GM18505 (cell line): ENCODE results near the gene NTF3.

Experiments used
- ATAC-seq: cut with Tn5 transposase; IDR thresholded peaks from one replicate; pipeline ENCODE4 v1.9.1; 2021; ENCODE audit not compliant: unreplicated experiment
- POLR2A ChIP-seq: IDR thresholded peaks from 4 replicates; pipeline ENCODE4 v1.6.1; 2011; ENCODE audit warnings: borderline replicate concordance; ENCODE audit not compliant: insufficient read depth, insufficient read length; ENCODE audit errors: extremely low read depth

Gene NTF3

GRCh38 chr12:5455045-5455444 lies 23.1 kb downstream of the NTF3 start:
- ATAC-seq = no peak
- TF ChIP-seq POLR2A = no peak

DNA sequence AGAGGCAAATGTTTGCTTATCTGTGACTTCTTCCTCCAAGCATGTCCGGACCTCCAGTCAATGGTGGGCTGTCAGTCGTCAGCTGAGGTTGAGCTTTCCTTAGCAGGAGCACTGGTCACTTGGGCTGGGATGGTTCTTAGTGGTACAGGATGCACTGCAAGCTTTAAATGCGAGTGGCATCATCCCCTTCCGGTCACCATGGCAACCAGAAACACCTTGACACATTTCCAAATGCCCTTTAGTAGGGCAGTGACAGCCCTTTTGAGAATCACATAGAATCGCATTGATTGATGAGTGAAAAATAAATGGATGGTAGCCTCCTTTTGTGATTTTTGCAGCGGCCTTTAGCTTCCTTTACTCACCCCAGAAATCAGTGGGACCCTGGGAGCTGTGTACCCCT lies 24.1 kb downstream of the NTF3 start:
- no peak for TF ChIP-seq POLR2A
- ATAC-seq = no peak

DNA sequence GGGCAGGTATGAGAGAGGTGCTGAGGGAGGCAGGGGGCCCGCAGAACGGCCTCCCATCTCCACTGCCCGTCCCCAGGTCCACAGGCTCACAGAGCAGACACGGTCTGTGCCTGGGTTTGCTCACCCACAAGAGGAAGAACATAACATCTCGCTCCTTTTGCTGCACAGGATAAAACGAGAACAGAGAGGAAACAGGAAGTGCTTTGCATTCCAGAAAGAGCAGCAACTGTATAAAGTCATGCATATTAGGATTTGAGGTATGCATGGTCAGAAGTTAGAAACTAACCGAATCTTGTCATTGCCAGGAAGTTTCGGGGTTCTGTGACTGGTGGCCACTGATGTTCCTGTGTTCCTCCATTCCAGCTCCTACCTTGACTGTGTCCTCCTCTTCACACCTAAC lies 25.0 kb downstream of the NTF3 start:
- no peak for ATAC-seq
- TF ChIP-seq POLR2A = no peak

GRCh38 chr12:5458229-5459050 lies 26.5 kb downstream of the NTF3 start:
- no peak for TF ChIP-seq POLR2A
- ATAC-seq = no peak

GRCh38 chr12:5459051-5459782 lies 27.3 kb downstream of the NTF3 start:
- TF ChIP-seq POLR2A = no peak
- ATAC-seq = no peak

DNA sequence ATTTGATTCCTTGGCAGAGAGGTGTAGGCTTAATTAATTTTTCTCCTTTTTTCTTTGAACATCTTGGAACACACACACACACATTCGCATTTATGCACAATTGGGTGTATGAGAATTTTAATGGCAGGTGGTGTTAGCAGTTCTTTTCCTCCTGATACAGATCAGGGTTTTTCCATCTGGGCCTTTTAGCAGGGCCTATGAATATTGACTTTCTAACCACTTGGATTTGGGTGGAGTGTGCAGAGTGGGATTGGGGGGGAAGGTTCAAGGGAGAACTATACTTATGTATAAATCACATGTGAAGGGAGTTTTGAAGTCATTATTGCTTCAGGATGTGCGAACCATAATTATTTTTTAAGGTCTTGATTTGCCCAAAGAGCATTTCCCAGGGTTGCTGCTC lies 28.9 kb downstream of the NTF3 start:
- no peak for ATAC-seq
- TF ChIP-seq POLR2A = no peak

GRCh38 chr12:5461966-5462365 lies 30.1 kb downstream of the NTF3 start:
- no peak for ATAC-seq
- TF ChIP-seq POLR2A = no peak

DNA sequence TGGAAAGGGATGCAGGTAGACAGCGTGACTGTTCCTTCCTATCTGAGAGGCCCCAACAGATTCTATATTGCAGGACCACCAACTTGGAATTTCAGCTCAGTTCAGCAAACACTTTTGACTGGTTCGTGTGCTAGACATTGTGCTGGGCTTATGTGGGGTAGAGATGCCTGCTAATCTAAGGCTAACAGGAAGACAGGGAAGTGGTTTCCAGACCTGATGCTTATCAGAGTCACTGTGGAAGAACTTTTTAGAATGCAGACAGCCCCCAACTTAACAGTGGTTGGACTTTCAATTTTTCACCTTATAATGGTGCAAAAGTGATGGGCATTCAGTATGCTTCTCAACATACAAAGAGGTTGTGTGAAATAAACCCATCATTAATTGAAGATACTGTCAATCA lies 32.2 kb downstream of the NTF3 start:
- ATAC-seq = no peak
- TF ChIP-seq POLR2A = no peak

DNA sequence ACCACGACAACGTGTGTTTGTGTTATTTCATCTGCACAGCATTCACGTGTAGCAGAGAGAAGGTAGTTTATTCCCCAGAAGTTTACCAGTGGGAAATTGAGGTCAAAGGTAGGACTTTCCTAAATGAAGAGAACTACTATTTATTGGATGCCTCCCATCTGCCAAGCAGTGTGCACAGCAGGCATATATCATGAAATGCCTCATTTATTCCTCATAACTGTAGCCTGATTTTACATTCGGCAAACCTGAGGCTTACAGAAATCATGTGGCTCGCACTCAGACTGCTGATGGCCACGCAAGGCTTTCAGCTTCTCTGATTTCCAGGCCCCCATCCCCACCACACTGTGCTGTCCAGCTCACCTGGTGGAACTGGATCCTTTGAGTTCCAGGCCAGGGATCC lies 33.5 kb downstream of the NTF3 start:
- no peak for TF ChIP-seq POLR2A
- no peak for ATAC-seq

DNA sequence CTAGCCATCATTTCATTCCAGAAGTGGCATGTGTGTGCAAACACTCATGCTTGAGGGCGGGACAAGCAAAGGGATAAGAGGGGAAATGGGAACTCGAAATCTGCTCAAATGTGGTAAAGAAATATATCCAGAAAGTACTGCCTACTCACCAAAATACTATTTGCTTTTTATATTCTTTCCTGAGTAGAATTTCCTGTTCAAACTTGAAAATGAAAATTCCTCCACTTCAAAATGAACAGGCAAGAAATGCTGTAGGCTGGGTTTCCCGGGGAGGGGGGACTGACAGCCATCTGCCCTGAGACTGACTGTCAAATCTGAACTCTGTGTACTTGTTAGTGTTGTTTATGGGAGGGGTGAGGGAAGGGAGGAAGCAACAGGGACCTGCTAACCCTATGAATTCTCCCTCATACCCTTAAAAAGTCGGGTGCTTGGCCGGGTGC lies 34.6 kb downstream of the NTF3 start:
- no peak for ATAC-seq
- TF ChIP-seq POLR2A = no peak

- no peak for ATAC-seq
- no peak for TF ChIP-seq POLR2A
Observed at GRCh38 chr12:5467931-5468330, 36.0 kb downstream of the NTF3 start.

DNA sequence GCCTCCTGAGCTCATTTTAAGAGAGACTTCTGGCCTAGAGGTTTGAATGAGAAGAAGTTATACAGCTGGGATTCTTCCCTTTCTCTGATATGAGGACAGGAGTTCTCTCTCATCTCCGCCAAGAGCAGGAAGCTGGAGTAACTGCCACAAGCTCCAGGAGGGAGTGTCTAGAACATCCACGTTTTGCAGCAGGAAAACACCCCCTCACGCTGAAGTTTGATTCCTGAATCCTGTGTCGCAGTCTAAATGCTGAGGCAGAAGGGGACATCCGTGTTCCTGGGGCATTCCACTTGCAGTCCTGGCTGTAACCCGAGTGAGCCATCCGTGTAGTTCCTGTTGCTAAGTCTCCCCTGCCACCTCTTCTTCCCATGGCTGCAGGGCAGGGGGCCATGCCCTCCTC lies 38.3 kb downstream of the NTF3 start:
- ATAC-seq = no peak
- no peak for TF ChIP-seq POLR2A

GRCh38 chr12:5470703-5471102 lies 38.8 kb downstream of the NTF3 start:
- no peak for ATAC-seq

GRCh38 chr12:5473076-5473782 lies 41.3 kb downstream of the NTF3 start:
- no peak for ATAC-seq
- no peak for TF ChIP-seq POLR2A

More at GRCh38 chr12:5470703-5471102, 38.8 kb downstream of the NTF3 start:
- TF ChIP-seq POLR2A = no peak

DNA sequence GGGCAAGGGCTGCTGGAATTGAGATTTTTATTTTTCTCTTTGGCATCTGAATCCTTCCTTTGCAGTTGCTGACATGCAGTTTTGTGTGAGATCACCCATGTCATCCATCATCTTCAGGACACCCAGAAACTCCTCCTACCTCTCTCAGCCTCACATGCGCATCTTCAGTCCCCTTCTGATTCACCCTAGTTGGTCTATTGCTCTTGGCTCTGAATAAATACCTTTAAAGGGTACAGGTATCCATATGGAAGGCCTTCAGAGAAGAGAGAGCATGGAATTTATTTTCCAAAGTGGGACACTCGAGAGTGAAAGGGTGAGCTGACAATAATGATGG lies 41.8 kb downstream of the NTF3 start:
- no peak for ATAC-seq
- TF ChIP-seq POLR2A = no peak

GRCh38 chr12:5476356-5476755 lies 44.4 kb downstream of the NTF3 start:
- ATAC-seq = no peak
- no peak for TF ChIP-seq POLR2A
